HCT116 (cell line): ENCODE data around the gene PHKB.

ENCODE experiments used
- CTCF ChIP-seq, 3 experiments: fragments of 200-600 bp in 1 of 3; sonication (generic) in 1 of 3; IDR thresholded peaks in 2 of 3; conservative IDR thresholded peaks in 1 of 3; 2 replicates each; pipeline ENCODE4 v1.5.1; 2012 to 2017; ENCODE audit warnings: low read depth in 2 of 3, low read length in 2 of 3, antibody characterized with exemption in 1 of 3, borderline replicate concordance in 1 of 3, control low read depth in 1 of 3, mild to moderate bottlenecking in 1 of 3, mixed read lengths in 1 of 3, mixed run types in 1 of 3, moderate library complexity in 1 of 3; ENCODE audit not compliant: insufficient read depth in 1 of 3
- EZH2 ChIP-seq: fragments of 200-600 bp; sonication (generic); IDR thresholded peaks from 2 replicates; pipeline ENCODE4 v1.6.1; 2017; ENCODE audit warnings: antibody characterized with exemption, mixed run types
- EZH2phosphoT487 ChIP-seq: fragments of 200-600 bp; IDR thresholded peaks from 2 replicates; pipeline ENCODE4 v1.6.1; 2018; ENCODE audit warnings: antibody characterized with exemption, borderline replicate concordance
- POLR2A ChIP-seq: IDR thresholded peaks from 2 replicates; pipeline ENCODE4 v1.7.0; 2011; ENCODE audit warnings: borderline replicate concordance; ENCODE audit not compliant: insufficient read depth, insufficient read length; ENCODE audit errors: extremely low read depth
- SP1 ChIP-seq: IDR thresholded peaks from 2 replicates; pipeline ENCODE4 v1.6.1; 2012; ENCODE audit warnings: low read depth
- TCF7L2 ChIP-seq: IDR thresholded peaks from 2 replicates; pipeline ENCODE4 v1.7.0; 2011; ENCODE audit warnings: borderline replicate concordance, inconsistent platforms; ENCODE audit not compliant: insufficient read depth, insufficient read length; ENCODE audit errors: extremely low read depth
- ZNF274 ChIP-seq: fragments of 200-500 bp; sonication (Bioruptor generic); IDR thresholded peaks from 2 replicates; pipeline ENCODE4 v1.6.1; 2014; ENCODE audit warnings: mild to moderate bottlenecking, low read depth, low read length, inconsistent platforms

- TF ChIP-seq EZH2phosphoT487 (no peak), SP1 (no peak), CTCF (IDR thresholded peaks at IDR 0.05 in 2 of 3, conservative IDR thresholded peaks at IDR 0.05 in 1 of 3; ENCODE audit: borderline replicate concordance in 1 of 3, insufficient read depth in 1 of 3, low read depth in 2 of 3, low read length in 2 of 3) (no peak), POLR2A (no peak), TCF7L2 (no peak), ZNF274 (no peak), EZH2 (no peak)
Measured at GRCh38 chr16:47666434-47666833, 205.3 kb downstream of the PHKB start.
